NCI-H2196 (cell line): ENCODE measurements around the gene SMC5.
"Not testable (repeated sequence)": the region's sequence is repeated elsewhere in the genome, so short reads cannot be mapped to it uniquely, and the experiment has no call there.

Experiments used
- DNase-seq: peaks from one replicate; lab custom pipeline; 2025; ENCODE audit not compliant: unreplicated experiment; lab: John Stamatoyannopoulos, UW

Gene SMC5

DNA sequence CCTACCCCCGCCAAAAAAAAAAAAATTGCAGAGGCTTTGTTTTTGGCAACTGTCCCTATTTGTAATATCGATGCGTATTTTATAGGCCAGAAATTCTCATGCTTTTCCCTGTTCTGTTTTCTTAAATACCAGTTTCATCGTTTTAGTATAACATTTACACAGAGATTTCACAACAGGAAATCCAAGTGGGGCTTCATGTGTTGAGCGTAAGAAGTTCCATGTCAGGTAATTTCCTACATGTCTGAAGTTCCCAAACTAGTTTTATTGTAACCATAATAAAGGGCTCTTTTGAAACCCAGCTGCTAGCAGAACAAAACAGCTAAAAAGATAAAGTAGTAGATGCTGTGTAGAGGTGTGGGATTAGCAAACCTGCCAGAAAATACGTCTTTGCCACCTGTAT lies 4.2 kb downstream of the SMC5 start:
- no peak for DNase-seq

GRCh38 chr9:70263421-70263820 lies 4.6 kb downstream of the SMC5 start:
- DNase-seq: no peak

GRCh38 chr9:70278305-70278704 lies 19.5 kb downstream of the SMC5 start:
- DNase-seq: no peak

DNA sequence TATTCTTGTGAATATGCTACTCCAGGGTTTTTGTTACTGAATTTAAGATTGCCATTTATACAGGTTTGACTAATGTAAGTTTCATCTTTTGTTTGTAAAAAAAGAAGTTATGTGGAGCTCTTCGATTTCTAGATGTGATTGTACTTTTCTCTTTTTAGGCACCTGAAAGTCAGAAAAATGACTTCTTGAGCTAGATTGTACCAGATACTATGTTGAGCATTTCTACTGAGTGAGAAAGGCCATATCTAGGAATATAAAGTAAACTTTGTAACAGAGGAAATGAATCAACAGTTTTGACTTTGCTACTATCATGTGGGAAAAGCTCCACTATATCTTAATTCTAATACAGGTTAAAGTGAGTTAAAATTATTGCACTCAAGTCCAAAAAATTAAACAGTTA lies 25.1 kb downstream of the SMC5 start:
- no peak for DNase-seq

GRCh38 chr9:70285246-70285645 lies 26.5 kb downstream of the SMC5 start:
- no peak for DNase-seq

- no peak for DNase-seq
Observed at GRCh38 chr9:70285981-70286598, 27.3 kb downstream of the SMC5 start.

DNA sequence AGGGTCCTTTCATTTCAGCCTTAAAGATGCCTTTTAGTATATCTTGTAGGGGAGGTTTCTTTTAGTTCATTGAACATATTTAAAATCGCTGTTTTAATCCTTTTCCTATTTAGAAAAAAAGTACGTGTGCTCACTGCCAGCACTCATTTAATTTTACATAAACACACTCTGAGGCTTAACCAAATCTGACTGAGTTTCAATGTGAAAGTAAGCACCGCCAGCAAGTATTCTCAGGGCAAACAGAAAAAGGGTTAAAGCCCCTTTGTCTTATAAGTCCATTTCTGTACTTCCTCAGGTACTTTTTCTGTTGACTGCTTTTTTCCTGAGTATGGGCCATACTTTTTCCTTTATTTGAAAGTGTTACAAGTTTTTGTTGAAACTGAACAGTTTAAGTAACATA lies 31.8 kb downstream of the SMC5 start:
- DNase-seq: no peak

DNA sequence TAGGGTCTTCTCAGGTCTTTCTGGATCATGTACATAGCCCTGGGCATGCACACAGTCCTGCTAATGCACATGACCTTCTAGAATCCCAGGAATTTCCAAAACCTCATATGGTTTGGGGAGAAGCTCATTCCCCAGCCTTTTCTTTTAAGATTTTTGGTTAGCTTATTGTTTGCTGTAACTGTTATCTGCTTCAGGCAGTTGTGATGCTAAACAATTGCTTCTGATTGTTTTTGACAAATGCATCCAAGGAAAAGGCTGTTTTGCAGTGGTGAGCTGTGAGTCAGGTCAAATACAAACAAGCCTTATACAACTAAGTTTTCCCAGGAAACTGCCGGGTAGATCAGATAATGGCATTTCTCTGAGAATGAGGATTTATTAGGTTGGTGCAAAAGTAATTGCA lies 32.7 kb downstream of the SMC5 start:
- no peak for DNase-seq

DNA sequence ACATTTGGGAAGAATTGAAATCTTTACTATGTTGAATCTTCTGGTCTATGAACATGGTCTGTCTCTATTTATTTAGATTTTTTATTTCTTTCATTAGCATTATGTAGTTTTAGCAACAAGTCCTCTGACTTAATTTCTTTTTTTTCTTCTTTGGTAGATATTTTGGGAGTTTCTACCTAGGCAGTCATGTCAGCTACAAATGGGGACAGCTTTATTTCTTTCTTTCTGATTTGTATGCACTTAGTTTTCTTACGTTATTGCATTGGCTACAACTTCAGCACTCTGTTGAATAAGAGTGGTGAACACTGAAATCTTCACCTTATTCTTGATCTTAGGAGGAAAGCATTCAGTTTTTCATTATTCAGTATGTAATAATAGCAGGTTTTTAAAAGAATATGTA lies 33.5 kb downstream of the SMC5 start:
- DNase-seq: no peak

- no peak for DNase-seq
Observed at GRCh38 chr9:70293214-70293613, 34.4 kb downstream of the SMC5 start.

- DNase-seq: no peak
Observed at GRCh38 chr9:70297141-70297540, 38.4 kb downstream of the SMC5 start.

DNA sequence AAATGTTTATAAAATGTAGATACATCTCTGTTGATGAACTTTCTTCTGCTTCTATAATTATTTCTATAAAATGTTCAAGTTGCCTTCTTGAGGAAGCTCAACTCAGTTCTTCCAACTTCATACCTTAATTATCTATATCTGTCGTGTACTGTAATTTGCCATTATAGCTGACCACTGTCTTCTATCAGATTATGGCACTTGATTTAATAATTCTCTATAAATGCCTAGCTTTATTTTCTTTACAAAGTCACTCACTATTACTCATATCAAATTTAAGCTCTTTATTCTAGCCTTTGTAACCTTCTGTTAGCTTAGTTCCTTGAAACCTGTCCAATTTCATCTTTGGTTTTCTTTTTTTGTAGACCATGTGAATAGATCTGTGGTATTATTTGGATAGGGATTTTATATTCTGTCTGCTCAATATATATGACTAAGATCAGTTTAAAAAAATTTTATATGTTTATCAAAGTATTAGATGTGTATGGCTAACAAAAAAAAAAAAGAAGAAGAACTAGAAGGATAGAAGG lies 39.5 kb downstream of the SMC5 start:
- DNase-seq: no peak

GRCh38 chr9:70303268-70303667 lies 44.5 kb downstream of the SMC5 start:
- no peak for DNase-seq

DNA sequence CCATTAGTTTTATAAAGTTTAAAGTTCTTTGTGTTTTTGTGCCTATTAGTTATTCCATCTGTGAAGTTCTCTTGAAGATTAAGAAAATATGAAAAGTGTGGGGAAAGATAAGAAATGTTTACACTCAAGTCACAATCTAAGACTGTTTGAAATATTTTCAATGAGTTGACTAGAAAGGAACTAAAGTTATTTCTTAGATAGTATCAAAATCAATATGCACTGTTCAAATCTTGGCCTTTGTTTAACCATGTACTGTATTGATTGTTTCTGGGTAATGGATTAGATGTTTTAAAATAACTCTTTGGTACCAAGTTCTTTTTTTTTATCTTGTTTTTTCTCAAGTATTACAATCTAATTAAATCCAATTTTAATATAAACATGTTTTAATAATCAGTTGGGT lies 46.0 kb downstream of the SMC5 start:
- DNase-seq: no peak

DNA sequence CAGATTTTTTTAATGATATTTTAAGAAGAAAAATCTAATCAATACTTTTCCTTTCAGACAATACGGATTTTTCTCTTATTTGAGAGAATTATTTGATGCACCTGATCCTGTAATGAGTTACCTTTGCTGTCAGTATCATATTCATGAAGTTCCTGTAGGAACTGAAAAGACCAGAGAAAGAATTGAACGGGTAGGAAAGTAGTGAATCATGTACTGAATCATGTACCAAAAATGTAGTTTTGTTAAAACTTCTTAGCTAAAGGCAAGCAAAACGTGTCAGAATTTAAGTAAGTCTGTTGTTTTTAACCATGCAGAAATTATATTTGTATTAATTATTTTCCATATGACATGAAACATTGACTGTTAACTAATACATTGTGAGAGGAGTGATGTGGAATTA lies 56.6 kb downstream of the SMC5 start:
- no peak for DNase-seq

GRCh38 chr9:70318002-70318401 lies 59.2 kb downstream of the SMC5 start:
- DNase-seq: no peak

- no peak for DNase-seq
Observed at GRCh38 chr9:70322096-70322495, 63.3 kb downstream of the SMC5 start.

DNA sequence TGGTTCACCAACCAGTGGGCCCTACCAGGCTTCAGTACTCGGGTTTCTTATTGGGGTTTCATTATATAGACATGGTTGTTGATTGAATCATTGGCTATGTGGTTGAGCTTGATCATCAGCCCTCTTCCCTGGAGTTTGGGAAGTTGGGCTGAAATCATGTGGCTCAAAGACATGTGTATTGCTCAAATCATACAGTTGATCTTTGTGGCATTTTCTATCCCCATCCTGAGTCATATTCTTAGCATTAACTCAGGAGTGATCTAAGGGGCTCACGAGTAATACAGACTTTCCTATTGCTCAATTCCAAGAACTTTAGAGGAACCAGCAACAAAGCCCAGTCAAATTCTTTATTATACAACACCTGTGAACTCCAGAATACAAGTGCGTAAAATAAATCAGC lies 66.2 kb downstream of the SMC5 start:
- DNase-seq: no peak

DNA sequence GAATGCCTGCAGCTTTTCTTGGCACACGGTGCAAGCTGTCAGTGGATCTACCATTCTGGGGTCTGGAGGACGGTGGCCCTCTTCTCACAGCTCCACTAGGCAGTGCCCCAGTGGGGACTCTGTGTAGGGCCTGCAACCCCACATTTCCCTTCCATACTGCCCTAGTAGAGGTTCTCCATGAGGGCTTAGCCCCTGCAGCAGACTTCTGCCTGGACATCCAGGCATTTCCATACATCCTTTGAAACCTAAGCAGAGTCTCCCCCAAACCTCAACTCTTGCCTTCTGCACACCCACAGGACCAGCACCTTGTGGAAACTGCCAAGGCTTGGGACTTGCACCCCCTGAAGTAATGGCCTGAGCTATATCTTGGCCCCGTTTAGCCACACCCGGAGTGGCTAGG lies 69.8 kb downstream of the SMC5 start:
- not testable (repeated sequence) for DNase-seq

DNA sequence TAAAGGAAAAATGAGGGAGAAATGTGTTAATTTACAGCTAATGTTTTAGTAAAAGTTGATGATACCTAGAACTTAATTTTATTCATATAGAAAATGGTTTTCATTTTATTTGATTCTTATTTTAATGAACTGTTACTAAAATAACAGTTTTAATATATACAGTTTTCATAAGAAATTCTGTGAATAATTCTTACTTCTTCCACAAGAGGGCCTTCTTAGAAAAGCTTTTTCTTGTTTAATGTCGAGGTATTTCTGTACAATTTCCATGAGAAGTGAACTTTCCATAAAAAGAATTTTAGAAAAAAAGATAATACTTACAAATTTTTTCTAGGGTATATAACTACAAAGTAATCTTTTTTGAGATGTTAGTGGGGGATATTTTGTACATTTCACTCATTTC lies 81.8 kb downstream of the SMC5 start:
- DNase-seq: peak; percentile 37

- no peak for DNase-seq
Observed at GRCh38 chr9:70347046-70347445, 88.3 kb downstream of the SMC5 start.

GRCh38 chr9:70352356-70352755 lies 93.6 kb downstream of the SMC5 start:
- DNase-seq: no peak

DNA sequence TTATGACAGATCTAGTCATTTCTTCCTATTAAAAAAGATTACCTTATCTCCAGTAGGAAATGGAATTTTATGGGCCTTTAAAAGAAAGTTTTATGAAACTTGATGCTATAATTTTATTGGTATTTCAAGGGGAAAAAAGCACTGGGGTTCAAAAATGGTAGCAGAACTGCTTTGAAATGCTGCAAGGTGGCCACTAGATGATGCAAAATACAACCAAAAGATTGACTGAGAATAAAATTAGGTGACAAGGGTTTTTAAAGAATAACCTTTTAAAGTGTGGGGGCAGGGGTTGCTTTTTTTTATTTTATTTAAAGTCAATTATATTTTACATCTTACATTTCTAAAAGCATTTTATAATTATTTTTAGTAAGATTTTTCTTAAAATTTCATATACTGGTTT lies 94.0 kb downstream of the SMC5 start:
- no peak for DNase-seq
